Spinal cord (tissue), 10 donors: ENCODE results near the gene WWOX. TPM values are rescaled to one million over a fixed set of nuclear protein-coding genes. Genes with fewer than 3 reads are reported as not detected.
"Not testable (repeated sequence)": the region's sequence is repeated elsewhere in the genome, so short reads cannot be mapped to it uniquely, and the experiment has no call there.

ENCODE experiments used
- DNase-seq, 6 donors: peaks; one replicate each; pipeline versions ENCODE4 v3.0.0 to v3.0.0-alpha.2; 2013 to 2015; ENCODE audit warnings: low spot score in 6 of 6, low read depth in 4 of 6
- H3K27ac ChIP-seq: one replicate; pipeline ENCODE4 v1.5.1; 2013; ENCODE audit warnings: low read depth, low read length, control low read depth
- H3K27me3 ChIP-seq: one replicate; pipeline ENCODE4 v1.6.1; 2013; ENCODE audit warnings: low read length; ENCODE audit not compliant: control insufficient read depth, insufficient read depth
- H3K36me3 ChIP-seq: one replicate; pipeline ENCODE4 v1.6.1; 2013; ENCODE audit warnings: low read length; ENCODE audit not compliant: control insufficient read depth, insufficient read depth
- H3K4me1 ChIP-seq: one replicate; pipeline ENCODE4 v1.6.1; 2013; ENCODE audit warnings: low read length; ENCODE audit not compliant: control insufficient read depth, insufficient read depth
- H3K4me3 ChIP-seq: one replicate; pipeline ENCODE4 v1.5.1; 2013; ENCODE audit warnings: low read depth, low read length, control low read depth
- H3K9me3 ChIP-seq: one replicate; pipeline ENCODE4 v1.6.1; 2013; ENCODE audit warnings: low read length; ENCODE audit not compliant: control insufficient read depth, insufficient read depth
- WGBS: methylation state at CpG from one replicate; pipeline ENCODE4 v1.1.5; 2013; ENCODE audit warnings: missing lambda C conversion rate; ENCODE audit not compliant: insufficient coverage; 5-methylcytosine and 5-hydroxymethylcytosine counted together
- polyA plus RNA-seq, 2 donors: library from polyadenylated mRNA; unstranded; fragments of 120-200 nt; gene quantifications; one replicate each; pipeline ENCODE4 v1.2.1, GENCODE V29; 2013; ENCODE audit not compliant: insufficient read length in 2 of 2
- total RNA-seq, 2 donors: library from RNA; depleted of rRNA in 1 of 2; stranded (reverse); fragments of 120-200 nt in 1 of 2; fragments of >200 nt in 1 of 2; gene quantifications; one replicate each; pipeline versions ENCODE4 v1.2.3 to v1.2.4, GENCODE V29; 2013 to 2014
- donor health status: healthy.

Gene WWOX
- total and polyA plus RNA-seq, 4 donors, result 27.5 to 51.5 (median 32.5) TPM

GRCh38 chr16:79045191-79045590, 945.7 kb downstream of the WWOX start:
- 80% methylated on average over 1 of the region's 2 CpGs for WGBS
- H3K27me3 ChIP-seq, result no peaks in the 10 kb centered on the region
- no peaks in the 10 kb centered on the region for H3K36me3 ChIP-seq
- no peak overlapping the region for H3K4me3 ChIP-seq
- H3K4me1 ChIP-seq, result no peaks in the 10 kb centered on the region
- DNase-seq, result no peak
- H3K27ac ChIP-seq, result no peak overlapping the region
- no peaks in the 10 kb centered on the region for H3K9me3 ChIP-seq

GRCh38 chr16:79047337-79047736, 947.9 kb downstream of the WWOX start:
- no peaks in the 10 kb centered on the region for H3K4me1 ChIP-seq
- no peaks in the 10 kb centered on the region for H3K27me3 ChIP-seq
- H3K36me3 ChIP-seq, result no peaks in the 10 kb centered on the region
- DNase-seq, result peak in 1 of 6 donors; percentile 37
- H3K27ac ChIP-seq, result no peak overlapping the region
- no peak overlapping the region for H3K4me3 ChIP-seq
- no peaks in the 10 kb centered on the region for H3K9me3 ChIP-seq
- WGBS, result 71% methylated on average over 1 of the region's 3 CpGs

- 89% methylated on average over 6 of the region's 6 CpGs for whole genome bisulfite sequencing
- Histone ChIP-seq H3K4me3 (no peak overlapping the region), H3K36me3 (no peaks in the 10 kb centered on the region), H3K4me1 (no peaks in the 10 kb centered on the region), H3K9me3 (no peaks in the 10 kb centered on the region), H3K27me3 (no peaks in the 10 kb centered on the region), H3K27ac (no peak overlapping the region)
- DNase-seq, result no peak
Observed at GRCh38 chr16:79049040-79049439, 949.6 kb downstream of the WWOX start.

- no peak overlapping the region for H3K4me3 ChIP-seq
- no peak overlapping the region for H3K27ac ChIP-seq
- no peaks in the 10 kb centered on the region for H3K36me3 ChIP-seq
- H3K4me1 ChIP-seq, result no peaks in the 10 kb centered on the region
- 100% methylated on average over 4 of the region's 4 CpGs for WGBS
- no peaks in the 10 kb centered on the region for H3K9me3 ChIP-seq
- no peaks in the 10 kb centered on the region for H3K27me3 ChIP-seq
- no peak for DNase-seq
Observed at GRCh38 chr16:79050063-79050462, 950.6 kb downstream of the WWOX start.

GRCh38 chr16:79051313-79051712, 951.9 kb downstream of the WWOX start:
- no peak overlapping the region for H3K4me3 ChIP-seq
- no peak overlapping the region for H3K27ac ChIP-seq
- H3K9me3 ChIP-seq, result no peaks in the 10 kb centered on the region
- 100% methylated on average over 2 of the region's 4 CpGs for WGBS
- H3K36me3 ChIP-seq, result no peaks in the 10 kb centered on the region
- DNase-seq, result no peak
- H3K4me1 ChIP-seq, result no peaks in the 10 kb centered on the region
- no peaks in the 10 kb centered on the region for H3K27me3 ChIP-seq

- H3K4me3 ChIP-seq, H3K36me3 ChIP-seq, DNase-seq, H3K27ac ChIP-seq, H3K4me1 ChIP-seq, H3K27me3 ChIP-seq, H3K9me3 ChIP-seq: not testable (repeated sequence)
- WGBS, result no CpG with 5 or more reads among the region's 4 CpGs
Observed at GRCh38 chr16:79052198-79052597, 952.7 kb downstream of the WWOX start.

GRCh38 chr16:79053577-79053976, 954.1 kb downstream of the WWOX start:
- WGBS, result no CpG with 5 or more reads among the region's 4 CpGs
- H3K9me3 ChIP-seq, result no peaks in the 10 kb centered on the region
- H3K27me3 ChIP-seq, result no peaks in the 10 kb centered on the region
- no peak overlapping the region for H3K4me3 ChIP-seq
- H3K36me3 ChIP-seq, result no peaks in the 10 kb centered on the region
- no peaks in the 10 kb centered on the region for H3K4me1 ChIP-seq
- H3K27ac ChIP-seq, result no peak overlapping the region
- no peak for DNase-seq

- Histone ChIP-seq H3K27ac (no peak overlapping the region), H3K9me3 (no peaks in the 10 kb centered on the region), H3K4me3 (no peak overlapping the region), H3K27me3 (no peaks in the 10 kb centered on the region), H3K4me1 (no peaks in the 10 kb centered on the region), H3K36me3 (no peaks in the 10 kb centered on the region)
- 79% methylated on average over 8 of the region's 13 CpGs for WGBS
- DNase-seq, result no peak
Observed at GRCh38 chr16:79054211-79054984, 954.9 kb downstream of the WWOX start.

- no peak overlapping the region for H3K27ac ChIP-seq
- no peaks in the 10 kb centered on the region for H3K9me3 ChIP-seq
Observed at GRCh38 chr16:79055251-79055970, 956.0 kb downstream of the WWOX start.

GRCh38 chr16:79061181-79061580, 961.7 kb downstream of the WWOX start:
- 38% methylated on average over 3 of the region's 6 CpGs for WGBS
- Histone ChIP-seq H3K27me3 (peaks cover 2% of the 10 kb centered on the region), H3K27ac (no peak overlapping the region), H3K4me3 (no peak overlapping the region), H3K36me3 (no peaks in the 10 kb centered on the region), H3K9me3 (no peaks in the 10 kb centered on the region), H3K4me1 (no peaks in the 10 kb centered on the region)
- no peak for DNase-seq

More at GRCh38 chr16:79055251-79055970, 956.0 kb downstream of the WWOX start:
- no peak overlapping the region for H3K4me3 ChIP-seq
- no CpG with 5 or more reads among the region's 3 CpGs for WGBS
- no peaks in the 10 kb centered on the region for H3K27me3 ChIP-seq
- no peaks in the 10 kb centered on the region for H3K4me1 ChIP-seq
- H3K36me3 ChIP-seq, result no peaks in the 10 kb centered on the region
- no peak for DNase-seq
